Skeletal muscle tissue (tissue), 4 donors: ENCODE data around the gene ARHGAP15. TPM values are rescaled to one million over a fixed set of nuclear protein-coding genes. Genes with fewer than 3 reads are reported as not detected.

Experiments used
- H3K27ac ChIP-seq: one replicate; pipeline ENCODE4 v1.7.0; 2013; ENCODE audit warnings: mild to moderate bottlenecking, low read depth, low read length, inconsistent platforms
- H3K27me3 ChIP-seq, 3 donors: one replicate each; pipeline ENCODE4 v1.7.0; 2013; ENCODE audit warnings: low read length in 3 of 3; ENCODE audit not compliant: control insufficient read depth in 3 of 3, insufficient read depth in 3 of 3
- H3K36me3 ChIP-seq, 3 donors: one replicate each; pipeline ENCODE4 v1.7.0; 2013; ENCODE audit warnings: low read length in 3 of 3; ENCODE audit not compliant: control insufficient read depth in 3 of 3, insufficient read depth in 3 of 3
- H3K4me1 ChIP-seq, 3 donors: one replicate each; pipeline ENCODE4 v1.7.0; 2013; ENCODE audit warnings: low read length in 3 of 3, mild to moderate bottlenecking in 3 of 3; ENCODE audit not compliant: control insufficient read depth in 3 of 3, insufficient read depth in 3 of 3
- H3K4me3 ChIP-seq, 3 donors: one replicate each; pipeline ENCODE4 v1.7.0; 2013; ENCODE audit warnings: low read length in 3 of 3
- H3K9ac ChIP-seq, 3 donors: one replicate each; pipeline ENCODE4 v1.7.0; 2013; ENCODE audit warnings: low read length in 3 of 3, mild to moderate bottlenecking in 3 of 3, moderate library complexity in 2 of 3, low read depth in 1 of 3
- H3K9me3 ChIP-seq, 3 donors: one replicate each; pipeline ENCODE4 v1.7.0; 2013; ENCODE audit warnings: low read length in 3 of 3; ENCODE audit not compliant: control insufficient read depth in 3 of 3
- total RNA-seq: library from RNA; depleted of rRNA; stranded (reverse); fragments of >200 nt; gene quantifications from one replicate; pipeline ENCODE4 v1.2.3, GENCODE V29; 2014
- donor health status: Osteomylitis.

The ARHGAP15 gene
- total RNA-seq, 1 donor from 2014 or later = 33.9 TPM

- H3K9ac ChIP-seq = no peak overlapping the region
- H3K4me1 ChIP-seq = peaks cover 0 to 2% (median 0%) of the 10 kb centered on the region in 3 donors
- H3K27ac ChIP-seq = no peak overlapping the region
- H3K27me3 ChIP-seq = no peaks in the 10 kb centered on the region
- no peaks in the 10 kb centered on the region for H3K36me3 ChIP-seq
- H3K4me3 ChIP-seq = no peak overlapping the region
- H3K9me3 ChIP-seq = no peaks in the 10 kb centered on the region
These were observed 34.3 kb downstream of the ARHGAP15 start for GRCh38 chr2:143163499-143163898.

- Histone ChIP-seq H3K4me3 (no peak overlapping the region), H3K9me3 (no peaks in the 10 kb centered on the region), H3K27me3 (no peaks in the 10 kb centered on the region)
These were observed 36.1 kb downstream of the ARHGAP15 start for GRCh38 chr2:143165291-143165690.

GRCh38 chr2:143169105-143169504, 39.9 kb downstream of the ARHGAP15 start:
- Histone ChIP-seq H3K4me3 (no peak overlapping the region), H3K9ac (no peak overlapping the region), H3K27ac (no peak overlapping the region), H3K9me3 (no peaks in the 10 kb centered on the region), H3K36me3 (no peaks in the 10 kb centered on the region), H3K4me1 (no peaks in the 10 kb centered on the region), H3K27me3 (no peaks in the 10 kb centered on the region)

More at GRCh38 chr2:143165291-143165690, 36.1 kb downstream of the ARHGAP15 start:
- Histone ChIP-seq H3K36me3 (no peaks in the 10 kb centered on the region), H3K27ac (no peak overlapping the region), H3K4me1 (peaks cover 0 to 2% (median 0%) of the 10 kb centered on the region in 3 donors), H3K9ac (no peak overlapping the region)

GRCh38 chr2:143171817-143172216, 42.6 kb downstream of the ARHGAP15 start:
- no peaks in the 10 kb centered on the region for H3K36me3 ChIP-seq
- no peaks in the 10 kb centered on the region for H3K27me3 ChIP-seq
- no peaks in the 10 kb centered on the region for H3K4me1 ChIP-seq
- no peak overlapping the region for H3K4me3 ChIP-seq
- H3K27ac ChIP-seq = no peak overlapping the region
- no peaks in the 10 kb centered on the region for H3K9me3 ChIP-seq
- no peak overlapping the region for H3K9ac ChIP-seq

- no peaks in the 10 kb centered on the region for H3K36me3 ChIP-seq
- no peaks in the 10 kb centered on the region for H3K4me1 ChIP-seq
- H3K27ac ChIP-seq = no peak overlapping the region
These were observed 46.2 kb downstream of the ARHGAP15 start for GRCh38 chr2:143175438-143175837.

GRCh38 chr2:143176606-143177005, 47.4 kb downstream of the ARHGAP15 start:
- H3K36me3 ChIP-seq = no peaks in the 10 kb centered on the region
- peaks cover 0 to 4% (median 0%) of the 10 kb centered on the region in 3 donors for H3K9me3 ChIP-seq
- no peaks in the 10 kb centered on the region for H3K4me1 ChIP-seq
- no peak overlapping the region for H3K4me3 ChIP-seq
- H3K27me3 ChIP-seq = no peaks in the 10 kb centered on the region
- H3K27ac ChIP-seq = no peak overlapping the region
- H3K9ac ChIP-seq = no peak overlapping the region

More at GRCh38 chr2:143175438-143175837, 46.2 kb downstream of the ARHGAP15 start:
- H3K4me3 ChIP-seq = no peak overlapping the region
- no peaks in the 10 kb centered on the region for H3K9me3 ChIP-seq
- no peaks in the 10 kb centered on the region for H3K27me3 ChIP-seq
- H3K9ac ChIP-seq = no peak overlapping the region

- no peaks in the 10 kb centered on the region for H3K4me1 ChIP-seq
- H3K4me3 ChIP-seq = peak overlapping the region in 1 of 3 donors; percentile 16
- peaks cover 0 to 5% (median 0%) of the 10 kb centered on the region in 3 donors for H3K9me3 ChIP-seq
- H3K27ac ChIP-seq = no peak overlapping the region
- no peak overlapping the region for H3K9ac ChIP-seq
- H3K27me3 ChIP-seq = no peaks in the 10 kb centered on the region
- no peaks in the 10 kb centered on the region for H3K36me3 ChIP-seq
These were observed 48.0 kb downstream of the ARHGAP15 start for GRCh38 chr2:143177096-143177786.

GRCh38 chr2:143181494-143181893, 52.3 kb downstream of the ARHGAP15 start:
- Histone ChIP-seq H3K4me1 (no peaks in the 10 kb centered on the region), H3K9me3 (peaks cover 0 to 5% (median 0%) of the 10 kb centered on the region in 3 donors), H3K4me3 (no peak overlapping the region), H3K27ac (no peak overlapping the region), H3K27me3 (no peaks in the 10 kb centered on the region), H3K9ac (no peak overlapping the region), H3K36me3 (no peaks in the 10 kb centered on the region)

- H3K27ac ChIP-seq = no peak overlapping the region
- H3K9ac ChIP-seq = no peak overlapping the region
- no peaks in the 10 kb centered on the region for H3K36me3 ChIP-seq
- peaks cover 0 to 5% (median 0%) of the 10 kb centered on the region in 3 donors for H3K9me3 ChIP-seq
- H3K27me3 ChIP-seq = no peaks in the 10 kb centered on the region
- no peak overlapping the region for H3K4me3 ChIP-seq
- H3K4me1 ChIP-seq = no peaks in the 10 kb centered on the region
These were observed 53.4 kb downstream of the ARHGAP15 start for GRCh38 chr2:143182649-143183048.

- H3K27ac ChIP-seq = no peak overlapping the region
- H3K9me3 ChIP-seq = peaks cover 0 to 5% (median 0%) of the 10 kb centered on the region in 3 donors
- H3K27me3 ChIP-seq = no peaks in the 10 kb centered on the region
- H3K36me3 ChIP-seq = no peaks in the 10 kb centered on the region
- H3K4me3 ChIP-seq = no peak overlapping the region
- no peaks in the 10 kb centered on the region for H3K4me1 ChIP-seq
- no peak overlapping the region for H3K9ac ChIP-seq
These were observed 54.7 kb downstream of the ARHGAP15 start for GRCh38 chr2:143183804-143184463.
